RWPE1 (cell line): ENCODE data around the gene NFIA.

ENCODE experiments used
- CTCF ChIA-PET: fragments of 350-600 bp; sonication (Branson Sonifier 250); formaldehyde crosslinking; extraction: SDS; loops from one replicate; lab custom pipeline; 2021; lab: Yijun Ruan, JAX
- POLR2A ChIA-PET: fragments of 400-600 bp; formaldehyde crosslinking; extraction: SDS; loops from one replicate; lab custom pipeline; 2020; ENCODE audit warnings: antibody characterized with exemption; ENCODE audit not compliant: low non-redundant PET; lab: Yijun Ruan, JAX
- DNase-seq: peaks from one replicate; pipeline ENCODE4 v3.0.0; 2012; ENCODE audit warnings: low spot score
- H3K27ac ChIP-seq: fragments of 450-650 bp; 2 replicates; pipeline ENCODE4 v1.5.1; 2017
- TF ChIP-seq, protein P1 (sequence below): fragments of 450-650 bp; conservative IDR thresholded peaks from 2 replicates; pipeline ENCODE4 v1.5.1; 2017; ENCODE audit warnings: low read depth, mild to moderate bottlenecking

Gene NFIA

DNA sequence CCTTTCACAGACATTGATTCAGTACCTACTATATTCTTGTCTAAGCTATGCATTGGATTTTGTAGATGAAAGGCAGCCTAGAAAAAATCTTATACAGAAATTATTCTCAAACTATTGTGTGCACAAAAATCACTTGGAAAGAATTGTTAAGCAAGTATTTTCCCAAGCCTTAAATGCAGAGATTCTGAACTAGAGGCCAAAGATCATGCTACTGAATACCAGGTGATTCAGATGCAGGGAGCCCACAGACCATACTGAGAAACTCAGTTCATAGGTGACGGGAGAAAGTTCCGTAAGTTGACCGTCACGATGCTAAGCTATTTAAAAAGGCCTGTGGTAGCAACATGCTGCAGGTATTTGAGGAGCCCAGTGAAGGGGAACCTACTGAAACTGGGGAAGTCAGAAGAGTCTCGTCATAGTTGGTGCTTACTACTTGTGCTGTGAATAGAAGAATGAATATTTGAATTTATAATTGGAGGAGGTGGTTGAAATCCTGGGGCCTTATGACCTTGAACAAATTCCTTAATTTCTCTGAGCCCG is 150.8 kb downstream of the NFIA start:
- CTCF ChIA-PET: interaction anchor here (1.7 kb wide), 1 partner anchor 9 kb away, joined by 5 read pairs; no protein-coding TSS in a partner anchor
- TF ChIP-seq, protein P1, sequence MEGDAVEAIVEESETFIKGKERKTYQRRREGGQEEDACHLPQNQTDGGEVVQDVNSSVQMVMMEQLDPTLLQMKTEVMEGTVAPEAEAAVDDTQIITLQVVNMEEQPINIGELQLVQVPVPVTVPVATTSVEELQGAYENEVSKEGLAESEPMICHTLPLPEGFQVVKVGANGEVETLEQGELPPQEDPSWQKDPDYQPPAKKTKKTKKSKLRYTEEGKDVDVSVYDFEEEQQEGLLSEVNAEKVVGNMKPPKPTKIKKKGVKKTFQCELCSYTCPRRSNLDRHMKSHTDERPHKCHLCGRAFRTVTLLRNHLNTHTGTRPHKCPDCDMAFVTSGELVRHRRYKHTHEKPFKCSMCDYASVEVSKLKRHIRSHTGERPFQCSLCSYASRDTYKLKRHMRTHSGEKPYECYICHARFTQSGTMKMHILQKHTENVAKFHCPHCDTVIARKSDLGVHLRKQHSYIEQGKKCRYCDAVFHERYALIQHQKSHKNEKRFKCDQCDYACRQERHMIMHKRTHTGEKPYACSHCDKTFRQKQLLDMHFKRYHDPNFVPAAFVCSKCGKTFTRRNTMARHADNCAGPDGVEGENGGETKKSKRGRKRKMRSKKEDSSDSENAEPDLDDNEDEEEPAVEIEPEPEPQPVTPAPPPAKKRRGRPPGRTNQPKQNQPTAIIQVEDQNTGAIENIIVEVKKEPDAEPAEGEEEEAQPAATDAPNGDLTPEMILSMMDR: no peak
- DNase-seq: no peak
- POLR2A ChIA-PET: no interaction called here
- H3K27ac ChIP-seq: no peak overlapping the region

- ChIA-PET POLR2A (no interaction called here), CTCF (interaction anchor here (0.6 kb wide), 1 partner anchor 157 kb away, joined by 3 read pairs; no protein-coding TSS in a partner anchor)
- TF ChIP-seq, protein P1: no peak
- H3K27ac ChIP-seq: no peak overlapping the region
- no peak for DNase-seq
Observed at GRCh38 chr1:61234587-61234919, 152.2 kb downstream of the NFIA start.

DNA sequence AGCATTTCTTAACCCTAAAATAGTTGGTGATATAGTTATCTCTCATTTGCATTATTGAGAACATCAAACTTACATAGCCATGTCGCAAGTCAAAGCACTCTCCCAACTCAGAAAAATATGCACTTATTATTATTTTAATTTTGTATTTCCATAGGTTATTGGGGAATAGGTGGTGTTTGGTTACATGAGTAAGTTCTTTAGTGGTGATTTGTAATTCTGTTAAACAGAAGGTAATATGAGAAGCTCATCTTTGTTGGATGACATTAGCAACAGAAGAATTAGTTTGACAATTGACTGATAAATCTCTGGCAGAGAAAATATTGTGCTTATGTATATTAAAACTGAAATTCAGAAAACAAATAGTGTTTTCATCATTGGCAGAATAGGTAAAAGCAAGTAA is 154.8 kb downstream of the NFIA start:
- TF ChIP-seq, protein P1: no peak
- no peak overlapping the region for H3K27ac ChIP-seq
- ChIA-PET CTCF (interaction anchor here (1.1 kb wide), 1 partner anchor 10 kb away, joined by 4 read pairs; no protein-coding TSS in a partner anchor), POLR2A (no interaction called here)
- DNase-seq: no peak

DNA sequence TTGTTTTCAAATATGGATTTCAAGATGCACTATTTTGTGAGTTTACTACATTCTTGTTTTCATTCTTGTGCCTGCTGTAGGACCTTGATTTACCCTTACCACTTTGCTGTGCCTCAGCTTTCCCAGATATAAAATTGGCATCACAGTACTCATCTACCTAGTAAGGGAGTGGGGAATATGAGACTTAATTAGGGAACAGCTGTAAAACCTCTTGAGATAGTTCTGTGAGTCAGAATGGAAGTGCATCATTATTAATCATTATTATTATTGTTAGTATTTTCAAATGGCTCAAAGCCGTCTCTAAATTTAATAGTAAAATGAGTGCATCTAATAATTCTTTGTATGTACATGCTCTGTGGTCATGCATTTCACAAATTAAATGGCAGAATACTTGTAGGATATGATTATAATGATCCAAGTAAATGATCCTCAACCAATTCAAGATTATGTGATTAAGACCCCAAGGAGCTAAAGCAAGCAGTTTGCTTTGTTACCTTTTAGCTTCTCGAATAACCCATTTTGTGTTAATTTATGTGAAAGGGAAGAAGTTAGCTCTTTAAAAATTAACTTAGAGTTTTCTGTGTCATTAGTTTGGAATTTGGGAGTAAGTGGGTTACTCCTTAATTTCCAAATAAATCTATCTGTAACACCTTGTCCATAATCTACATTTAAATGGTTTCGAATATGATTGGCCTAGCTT is 155.4 kb downstream of the NFIA start:
- no peak overlapping the region for H3K27ac ChIP-seq
- DNase-seq: no peak
- ChIA-PET POLR2A (no interaction called here), CTCF (interaction anchor here (1.1 kb wide), 1 partner anchor 11 kb away, joined by 4 read pairs; no protein-coding TSS in a partner anchor)
- TF ChIP-seq, protein P1: no peak

DNA sequence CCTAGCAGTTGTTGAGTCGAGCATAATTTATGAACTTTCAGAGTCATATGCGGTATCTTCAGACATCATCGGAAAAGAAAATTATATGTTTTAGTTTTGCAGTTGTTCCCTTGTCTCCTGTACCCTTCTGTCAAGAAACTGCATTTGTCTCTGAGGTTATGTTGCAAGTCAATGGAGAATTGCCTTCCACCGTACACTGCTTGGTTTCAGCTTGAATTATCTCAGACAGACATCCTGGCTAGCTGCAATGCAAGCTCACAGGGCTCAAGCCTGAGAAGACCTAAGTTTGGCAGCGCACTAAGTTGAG is 156.0 kb downstream of the NFIA start:
- ChIA-PET CTCF (interaction anchor here (0.6 to 1.1 kb wide), 2 partner anchors 11 to 94 kb away, joined by 4 read pairs; no protein-coding TSS in a partner anchor), POLR2A (no interaction called here)

DNA sequence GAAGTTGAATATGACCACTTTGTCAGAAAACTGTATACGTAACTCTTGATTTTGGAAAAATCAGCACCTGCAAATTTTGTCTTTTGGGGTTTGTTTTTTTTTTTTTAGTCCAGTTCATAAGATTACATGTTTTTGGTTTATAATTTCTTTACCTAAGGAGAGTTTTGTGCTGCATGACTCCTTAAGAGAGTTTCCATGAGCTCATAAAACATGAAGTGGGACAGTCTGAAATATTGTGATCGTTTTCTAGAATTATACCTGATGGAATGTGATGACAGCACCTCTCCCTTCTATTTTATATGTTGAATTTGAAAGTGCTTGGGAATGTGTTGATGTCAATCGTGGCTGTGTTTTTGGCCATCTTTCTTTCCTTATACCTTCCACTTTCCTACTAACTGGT is 158.5 kb downstream of the NFIA start:
- ChIA-PET POLR2A (no interaction called here), CTCF (interaction anchor here (0.6 kb wide), 1 partner anchor 55 kb away, joined by 3 read pairs; no protein-coding TSS in a partner anchor)
- TF ChIP-seq, protein P1: no peak
- no peak overlapping the region for H3K27ac ChIP-seq
- DNase-seq: no peak

More for the DNA sequence above, 156.0 kb downstream of the NFIA start:
- H3K27ac ChIP-seq: no peak overlapping the region
- no peak for DNase-seq
- TF ChIP-seq, protein P1: no peak
